Activated T-cell treated with anti-CD3 and anti-CD28 coated beads, Interleukin-2, amount 50 U/mL, for 24 hours (primary cell): ENCODE measurements around the gene TMEM37.

ENCODE experiments used
- DNase-seq: peaks from one replicate; pipeline ENCODE4 v3.0.0-alpha.2; 2020
- H3K27ac Mint-ChIP-seq: 2 replicates; pipeline ENCODE4 v1.8.0; 2020; ENCODE audit warnings: mild to moderate bottlenecking, mixed read lengths
- H3K27me3 Mint-ChIP-seq: 2 replicates; pipeline ENCODE4 v1.8.0; 2020; ENCODE audit warnings: mixed read lengths
- H3K36me3 Mint-ChIP-seq: 2 replicates; pipeline ENCODE4 v1.8.0; 2020; ENCODE audit warnings: low read depth, mixed read lengths
- H3K4me1 Mint-ChIP-seq: 2 replicates; pipeline ENCODE4 v1.8.0; 2020; ENCODE audit warnings: low read depth, mixed read lengths
- H3K4me3 Mint-ChIP-seq: 2 replicates; pipeline ENCODE4 v1.8.0; 2020; ENCODE audit warnings: mild to moderate bottlenecking, moderate library complexity, mixed read lengths
- H3K9me3 Mint-ChIP-seq: 2 replicates; pipeline ENCODE4 v1.8.0; 2020; ENCODE audit warnings: mixed read lengths

Gene TMEM37

DNA sequence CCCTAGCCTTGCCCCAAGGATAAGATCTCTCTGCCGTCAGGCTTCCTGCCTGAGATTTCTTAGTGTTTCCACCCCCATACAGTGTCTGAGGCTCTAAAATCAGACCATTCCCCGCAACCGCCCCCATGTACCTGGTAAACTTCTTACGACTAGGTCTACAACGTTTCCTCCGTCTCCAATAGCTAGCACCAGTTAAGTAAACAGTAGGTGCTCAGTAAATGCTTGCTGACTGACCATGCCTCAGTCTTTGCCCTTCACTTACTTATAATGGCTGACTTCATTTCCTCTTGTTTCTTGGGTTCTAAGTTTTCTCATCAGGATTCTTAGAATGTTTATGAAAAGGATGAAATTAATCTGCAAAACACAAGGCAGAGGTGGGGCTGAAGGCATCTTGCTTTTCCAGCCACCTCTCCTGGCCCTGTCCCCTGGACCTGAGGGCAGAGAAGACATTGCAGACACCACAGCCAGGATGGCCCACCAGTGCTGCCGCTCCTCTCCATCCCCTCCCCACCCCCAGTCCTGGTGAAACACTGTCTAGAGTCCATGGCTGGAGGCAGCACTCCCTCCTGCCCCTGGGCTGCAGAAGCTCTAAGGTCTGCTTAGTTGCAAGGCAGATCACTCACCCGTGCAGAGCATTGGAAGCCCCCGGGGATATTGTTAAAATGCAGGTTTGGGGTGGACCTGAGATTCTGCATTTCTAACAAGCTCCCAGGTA is 16.9 kb downstream of the TMEM37 start:
- Mint-ChIP-seq H3K27ac (no peak overlapping the region), H3K36me3 (no peaks in the 10 kb centered on the region), H3K9me3 (no peaks in the 10 kb centered on the region), H3K4me3 (no peak overlapping the region), H3K27me3 (peaks cover 43% of the 10 kb centered on the region), H3K4me1 (no peaks in the 10 kb centered on the region)
- DNase-seq: no peak

- Mint-ChIP-seq H3K27me3 (peaks cover 52% of the 10 kb centered on the region), H3K4me3 (no peak overlapping the region), H3K27ac (no peak overlapping the region), H3K9me3 (no peaks in the 10 kb centered on the region), H3K36me3 (no peaks in the 10 kb centered on the region), H3K4me1 (no peaks in the 10 kb centered on the region)
- DNase-seq: no peak
Observed at GRCh38 chr2:119449521-119449920, 17.9 kb downstream of the TMEM37 start.

- H3K4me3 Mint-ChIP-seq: no peak overlapping the region
- H3K36me3 Mint-ChIP-seq: no peaks in the 10 kb centered on the region
- no peak for DNase-seq
- H3K4me1 Mint-ChIP-seq: no peaks in the 10 kb centered on the region
- no peak overlapping the region for H3K27ac Mint-ChIP-seq
- H3K9me3 Mint-ChIP-seq: no peaks in the 10 kb centered on the region
- H3K27me3 Mint-ChIP-seq: peaks cover 50% of the 10 kb centered on the region
Observed at GRCh38 chr2:119451336-119452050, 19.8 kb downstream of the TMEM37 start.

DNA sequence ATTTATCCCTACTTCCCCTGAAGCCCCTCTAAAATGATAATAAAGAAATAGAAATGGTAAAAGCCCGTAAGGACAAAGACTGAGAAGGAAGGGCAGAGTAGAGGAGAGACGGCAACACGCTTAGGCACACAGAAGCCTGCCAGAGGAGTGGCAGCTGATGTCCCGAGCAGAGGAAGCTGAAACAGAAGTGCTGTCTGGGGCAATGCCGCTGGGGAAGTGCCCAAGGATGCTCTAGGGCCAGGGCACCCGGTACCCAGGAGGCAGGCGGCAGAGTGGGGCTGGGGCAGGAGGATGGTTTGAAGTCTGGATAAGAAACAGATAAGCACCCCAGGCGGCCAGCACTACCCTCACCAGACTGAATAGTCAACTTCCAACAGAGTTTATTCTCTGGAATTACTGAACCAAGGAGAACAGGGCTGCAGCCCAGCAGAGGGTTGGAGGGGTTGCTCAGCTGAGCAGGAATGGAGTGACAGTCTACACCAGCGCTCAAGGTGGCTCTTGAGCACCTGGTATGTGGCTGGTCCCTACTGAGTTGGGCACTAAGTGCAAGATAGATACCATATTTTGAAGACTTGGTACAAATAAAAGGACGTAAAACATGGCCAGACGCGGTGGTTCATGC is 22.4 kb downstream of the TMEM37 start:
- Mint-ChIP-seq H3K27ac (no peak overlapping the region), H3K9me3 (no peaks in the 10 kb centered on the region), H3K4me1 (no peaks in the 10 kb centered on the region), H3K36me3 (no peaks in the 10 kb centered on the region), H3K4me3 (no peak overlapping the region), H3K27me3 (peaks cover 35% of the 10 kb centered on the region)
- no peak for DNase-seq

DNA sequence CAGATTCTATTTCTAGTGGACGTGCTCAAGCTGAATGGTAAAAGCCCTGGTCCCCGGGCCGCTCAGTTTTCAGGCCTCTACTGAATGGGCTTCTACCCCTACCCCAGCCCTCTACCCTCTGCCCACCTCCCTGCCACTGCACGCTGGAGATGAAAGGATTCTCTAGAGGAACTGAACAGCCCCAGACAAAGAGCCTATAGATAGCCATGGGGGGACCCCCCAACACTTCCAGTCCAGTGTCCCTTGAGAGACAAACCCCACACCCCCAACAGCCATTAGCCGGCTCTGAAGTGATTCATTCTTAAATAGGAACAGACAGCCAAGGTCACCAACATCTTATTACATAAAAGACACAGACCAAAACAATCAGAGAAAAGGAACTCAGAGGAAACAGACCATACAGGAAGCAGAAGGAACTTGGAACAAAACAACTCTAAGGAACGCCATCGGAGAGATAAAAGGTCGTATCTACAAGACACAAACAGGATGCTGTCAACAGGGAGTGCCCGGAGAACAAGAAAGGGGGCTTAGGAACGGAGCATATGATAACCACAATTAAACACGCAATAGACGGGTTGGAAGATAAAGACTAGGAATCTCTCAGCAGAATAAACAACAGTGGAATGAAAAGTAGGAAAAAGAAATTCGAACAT is 23.5 kb downstream of the TMEM37 start:
- no peak for DNase-seq
- Mint-ChIP-seq H3K4me3 (no peak overlapping the region), H3K36me3 (no peaks in the 10 kb centered on the region), H3K9me3 (no peaks in the 10 kb centered on the region), H3K27me3 (peaks cover 34% of the 10 kb centered on the region), H3K4me1 (no peaks in the 10 kb centered on the region), H3K27ac (no peak overlapping the region)

- DNase-seq: no peak
Observed at GRCh38 chr2:119460076-119460475, 28.4 kb downstream of the TMEM37 start.

DNA sequence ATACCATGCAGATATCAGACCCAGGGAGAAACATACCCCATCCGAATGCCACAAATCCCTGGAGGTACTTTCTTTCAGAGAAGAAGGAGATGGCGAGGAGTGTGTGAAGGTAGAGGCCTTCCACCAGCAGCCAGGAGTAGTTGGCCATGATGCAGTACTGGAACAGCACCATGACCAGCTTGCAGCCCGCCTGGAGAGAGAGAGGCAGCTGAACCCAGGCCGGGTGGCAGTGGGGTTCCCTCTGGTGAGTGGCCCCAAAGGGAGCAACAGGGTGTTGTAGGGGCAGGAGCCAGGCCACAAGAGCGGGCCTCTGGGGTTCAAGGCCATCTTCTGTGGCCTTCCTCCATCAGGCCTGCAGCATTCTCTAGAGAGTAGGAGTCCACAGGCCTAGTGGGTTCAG is 30.2 kb downstream of the TMEM37 start:
- Mint-ChIP-seq H3K9me3 (no peaks in the 10 kb centered on the region), H3K4me3 (no peak overlapping the region), H3K4me1 (no peaks in the 10 kb centered on the region), H3K27ac (no peak overlapping the region), H3K27me3 (peaks cover 3% of the 10 kb centered on the region), H3K36me3 (no peaks in the 10 kb centered on the region)
- no peak for DNase-seq

More at GRCh38 chr2:119460076-119460475, 28.4 kb downstream of the TMEM37 start:
- Mint-ChIP-seq H3K36me3 (no peaks in the 10 kb centered on the region), H3K4me3 (no peak overlapping the region), H3K27me3 (no peaks in the 10 kb centered on the region), H3K9me3 (no peaks in the 10 kb centered on the region), H3K4me1 (no peaks in the 10 kb centered on the region), H3K27ac (no peak overlapping the region)

- Mint-ChIP-seq H3K9me3 (no peaks in the 10 kb centered on the region), H3K27ac (no peak overlapping the region), H3K4me3 (no peak overlapping the region), H3K36me3 (no peaks in the 10 kb centered on the region), H3K27me3 (peaks cover 3% of the 10 kb centered on the region), H3K4me1 (no peaks in the 10 kb centered on the region)
- DNase-seq: no peak
Observed at GRCh38 chr2:119462574-119462973, 30.9 kb downstream of the TMEM37 start.

- Mint-ChIP-seq H3K36me3 (no peaks in the 10 kb centered on the region), H3K27ac (no peak overlapping the region), H3K4me3 (no peak overlapping the region), H3K27me3 (peaks cover 3% of the 10 kb centered on the region), H3K9me3 (no peaks in the 10 kb centered on the region), H3K4me1 (no peaks in the 10 kb centered on the region)
- no peak for DNase-seq
Observed at GRCh38 chr2:119463136-119463535, 31.5 kb downstream of the TMEM37 start.

DNA sequence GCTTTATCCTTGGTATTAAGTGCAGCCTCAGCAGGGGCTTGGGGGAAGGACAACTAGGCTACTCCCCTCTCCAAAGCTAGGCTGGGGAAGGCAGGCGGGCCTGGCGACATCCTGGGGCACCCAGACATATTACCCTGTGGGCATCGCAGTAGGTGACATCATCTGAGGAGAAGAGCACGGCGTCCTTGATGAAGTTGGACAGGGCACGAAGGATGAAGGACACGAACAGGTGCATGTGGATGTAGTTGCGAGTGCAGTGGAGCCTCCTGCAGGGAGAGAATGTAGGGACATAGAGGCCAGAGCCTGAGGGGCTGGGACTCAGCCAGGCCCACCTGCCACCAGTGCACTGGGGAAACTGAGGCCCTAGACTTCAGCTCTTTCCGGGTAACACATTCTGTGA is 32.3 kb downstream of the TMEM37 start:
- no peaks in the 10 kb centered on the region for H3K9me3 Mint-ChIP-seq
- peaks cover 3% of the 10 kb centered on the region for H3K27me3 Mint-ChIP-seq
- no peaks in the 10 kb centered on the region for H3K36me3 Mint-ChIP-seq

DNA sequence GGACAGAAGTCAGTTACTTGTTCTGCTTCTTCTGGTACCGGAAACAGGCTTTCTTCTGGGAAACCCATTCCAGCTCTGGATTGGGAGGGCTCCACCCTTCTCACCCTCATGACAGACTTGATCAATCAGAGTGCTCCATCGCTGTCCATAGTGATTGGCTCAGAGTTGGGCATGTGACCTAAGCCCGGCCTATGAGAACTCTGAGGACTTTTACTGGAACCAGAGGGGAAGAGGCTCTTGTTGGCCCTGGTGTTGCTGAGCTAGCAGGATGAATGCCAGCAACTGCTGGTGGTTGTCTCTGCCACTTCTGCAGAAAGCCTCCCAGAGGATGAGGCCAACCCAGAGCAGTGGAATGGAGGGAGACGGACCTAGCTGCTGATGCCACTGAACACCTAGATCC is 33.3 kb downstream of the TMEM37 start:
- no peaks in the 10 kb centered on the region for H3K36me3 Mint-ChIP-seq
- no peak overlapping the region for H3K27ac Mint-ChIP-seq
- no peak for DNase-seq
- H3K4me3 Mint-ChIP-seq: no peak overlapping the region
- H3K27me3 Mint-ChIP-seq: peaks cover 3% of the 10 kb centered on the region
- H3K4me1 Mint-ChIP-seq: no peaks in the 10 kb centered on the region
- no peaks in the 10 kb centered on the region for H3K9me3 Mint-ChIP-seq

More for the DNA sequence above, 32.3 kb downstream of the TMEM37 start:
- Mint-ChIP-seq H3K27ac (no peak overlapping the region), H3K4me3 (no peak overlapping the region), H3K4me1 (no peaks in the 10 kb centered on the region)
- DNase-seq: no peak

- DNase-seq: no peak
- Mint-ChIP-seq H3K4me1 (no peaks in the 10 kb centered on the region), H3K4me3 (no peak overlapping the region), H3K36me3 (no peaks in the 10 kb centered on the region), H3K27ac (no peak overlapping the region), H3K9me3 (no peaks in the 10 kb centered on the region), H3K27me3 (peaks cover 3% of the 10 kb centered on the region)
Observed at GRCh38 chr2:119465687-119466086, 34.0 kb downstream of the TMEM37 start.

DNA sequence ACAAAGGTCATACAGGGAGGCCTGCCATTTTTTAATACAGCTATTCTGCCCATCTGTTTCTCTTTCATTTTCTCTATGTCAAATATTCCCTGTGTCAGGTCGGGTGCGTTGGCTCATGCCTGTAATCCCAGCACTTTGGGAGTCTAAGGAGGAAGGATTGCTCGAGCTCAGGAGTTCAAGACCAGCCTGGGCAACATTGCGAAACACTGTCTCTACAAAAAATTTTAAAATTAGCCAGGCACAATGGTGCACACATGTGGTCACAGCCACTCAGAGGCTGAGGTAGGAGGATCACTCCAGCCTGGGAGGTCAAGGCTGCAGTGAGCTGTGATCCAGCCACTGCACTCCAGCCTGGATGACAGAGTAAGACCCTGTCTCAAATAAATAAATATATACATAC is 34.7 kb downstream of the TMEM37 start:
- no peaks in the 10 kb centered on the region for H3K36me3 Mint-ChIP-seq
- no peak overlapping the region for H3K27ac Mint-ChIP-seq
- no peaks in the 10 kb centered on the region for H3K9me3 Mint-ChIP-seq
- no peak for DNase-seq
- peaks cover 3% of the 10 kb centered on the region for H3K27me3 Mint-ChIP-seq
- no peak overlapping the region for H3K4me3 Mint-ChIP-seq
- H3K4me1 Mint-ChIP-seq: no peaks in the 10 kb centered on the region

- Mint-ChIP-seq H3K27ac (no peak overlapping the region), H3K36me3 (no peaks in the 10 kb centered on the region), H3K27me3 (peaks cover 3% of the 10 kb centered on the region), H3K4me1 (no peaks in the 10 kb centered on the region), H3K9me3 (no peaks in the 10 kb centered on the region), H3K4me3 (no peak overlapping the region)
- DNase-seq: no peak
Observed at GRCh38 chr2:119468154-119468955, 36.7 kb downstream of the TMEM37 start.
